ENCODE data around the gene NCAPD3. TPM values are rescaled to one million over a fixed set of nuclear protein-coding genes. Genes with fewer than 3 reads are reported as not detected.
A peak's percentile ranks its signal among the peaks of the same experiment; 100 is the strongest.
"Not testable (repeated sequence)": the region's sequence is repeated elsewhere in the genome, so short reads cannot be mapped to it uniquely, and the experiment has no call there.

Gene NCAPD3
- total RNA-seq, 1 donor from 2014 or later, result 25.4 TPM

DNA sequence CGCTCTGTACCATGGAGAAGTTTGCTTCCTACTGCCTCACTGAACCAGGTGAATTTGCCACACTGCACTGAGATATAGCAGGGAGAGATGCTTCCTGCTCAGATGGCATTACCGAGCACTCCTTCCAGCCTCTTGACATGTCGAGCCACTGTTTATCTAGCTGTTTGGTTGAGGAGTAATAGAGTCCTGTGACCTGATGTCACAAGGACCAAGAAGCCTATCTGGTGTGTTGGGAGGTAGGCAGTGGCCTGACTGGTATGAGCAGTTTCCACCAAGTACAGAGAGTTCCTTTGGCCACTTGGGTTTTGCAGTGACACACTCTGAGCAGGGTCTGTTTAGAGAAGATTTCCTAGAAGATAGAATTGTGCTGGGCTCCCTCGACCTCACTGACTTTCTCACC is 34.8 kb upstream of the NCAPD3 start:
- H3K27ac Mint-ChIP-seq (ENCODE audit: unreplicated experiment), result no peak overlapping the region
- peaks cover 13% of the 10 kb centered on the region for H3K36me3 Mint-ChIP-seq (ENCODE audit: low read depth, unreplicated experiment)
- peaks cover 1% of the 10 kb centered on the region for H3K27me3 Mint-ChIP-seq (ENCODE audit: unreplicated experiment)
- TF ChIP-seq, protein P1, sequence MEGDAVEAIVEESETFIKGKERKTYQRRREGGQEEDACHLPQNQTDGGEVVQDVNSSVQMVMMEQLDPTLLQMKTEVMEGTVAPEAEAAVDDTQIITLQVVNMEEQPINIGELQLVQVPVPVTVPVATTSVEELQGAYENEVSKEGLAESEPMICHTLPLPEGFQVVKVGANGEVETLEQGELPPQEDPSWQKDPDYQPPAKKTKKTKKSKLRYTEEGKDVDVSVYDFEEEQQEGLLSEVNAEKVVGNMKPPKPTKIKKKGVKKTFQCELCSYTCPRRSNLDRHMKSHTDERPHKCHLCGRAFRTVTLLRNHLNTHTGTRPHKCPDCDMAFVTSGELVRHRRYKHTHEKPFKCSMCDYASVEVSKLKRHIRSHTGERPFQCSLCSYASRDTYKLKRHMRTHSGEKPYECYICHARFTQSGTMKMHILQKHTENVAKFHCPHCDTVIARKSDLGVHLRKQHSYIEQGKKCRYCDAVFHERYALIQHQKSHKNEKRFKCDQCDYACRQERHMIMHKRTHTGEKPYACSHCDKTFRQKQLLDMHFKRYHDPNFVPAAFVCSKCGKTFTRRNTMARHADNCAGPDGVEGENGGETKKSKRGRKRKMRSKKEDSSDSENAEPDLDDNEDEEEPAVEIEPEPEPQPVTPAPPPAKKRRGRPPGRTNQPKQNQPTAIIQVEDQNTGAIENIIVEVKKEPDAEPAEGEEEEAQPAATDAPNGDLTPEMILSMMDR (IDR thresholded peaks at IDR 0.05; ENCODE audit: unreplicated experiment), result no peak
- peak overlapping the region; percentile 4 for H3K4me3 Mint-ChIP-seq (ENCODE audit: unreplicated experiment)
- no peaks in the 10 kb centered on the region for H3K9me3 Mint-ChIP-seq (ENCODE audit: unreplicated experiment)
- no peak for DNase-seq (ENCODE audit: low spot score)
- H3K4me1 Mint-ChIP-seq (ENCODE audit: unreplicated experiment), result peaks cover 15% of the 10 kb centered on the region

DNA sequence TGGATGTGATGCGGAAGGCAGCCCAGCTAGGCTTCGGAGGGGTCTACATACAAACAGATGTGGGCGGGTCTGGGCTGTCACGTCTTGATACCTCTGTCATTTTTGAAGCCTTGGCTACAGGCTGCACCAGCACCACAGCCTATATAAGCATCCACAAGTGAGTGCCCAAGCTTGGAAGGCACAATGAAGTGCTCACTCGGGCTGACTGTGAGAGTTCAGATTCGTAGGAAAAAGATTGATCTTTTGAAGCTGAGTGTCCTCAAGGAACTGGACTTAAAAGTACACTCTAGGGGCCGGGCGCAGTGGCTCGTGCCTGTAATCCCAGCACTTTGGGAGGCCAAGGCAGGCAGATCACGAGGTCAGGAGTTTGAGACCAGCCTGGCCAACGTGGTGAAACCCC is 33.3 kb upstream of the NCAPD3 start:
- peaks cover 13% of the 10 kb centered on the region for H3K36me3 Mint-ChIP-seq (ENCODE audit: low read depth, unreplicated experiment)
- DNase-seq (ENCODE audit: low spot score), result no peak
- H3K9me3 Mint-ChIP-seq (ENCODE audit: unreplicated experiment), result no peaks in the 10 kb centered on the region
- peaks cover 5% of the 10 kb centered on the region for H3K27me3 Mint-ChIP-seq (ENCODE audit: unreplicated experiment)
- peaks cover 19% of the 10 kb centered on the region for H3K4me1 Mint-ChIP-seq (ENCODE audit: unreplicated experiment)
- no peak overlapping the region for H3K27ac Mint-ChIP-seq (ENCODE audit: unreplicated experiment)
- no peak overlapping the region for H3K4me3 Mint-ChIP-seq (ENCODE audit: unreplicated experiment)
- TF ChIP-seq, protein P1 (IDR thresholded peaks at IDR 0.05; ENCODE audit: unreplicated experiment), result no peak

DNA sequence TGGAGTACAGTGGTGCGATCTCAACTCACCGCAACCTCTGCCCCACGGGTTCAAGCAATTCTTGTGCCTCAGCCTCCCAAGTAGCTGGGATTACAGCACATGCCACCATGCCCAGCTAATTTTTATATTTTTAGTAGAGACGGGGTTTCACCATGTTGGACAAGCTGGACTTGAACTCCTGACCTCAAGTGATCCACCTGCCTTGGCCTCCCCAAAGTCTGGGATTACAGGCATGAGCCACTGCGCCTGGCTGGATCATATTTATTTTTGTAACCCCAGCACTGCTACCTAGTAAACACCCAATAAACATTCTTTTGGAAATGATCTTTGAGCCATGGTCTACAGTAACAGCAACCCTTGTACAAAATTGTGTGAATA is 31.4 kb upstream of the NCAPD3 start:
- H3K27me3 Mint-ChIP-seq (ENCODE audit: unreplicated experiment); H3K27ac Mint-ChIP-seq (ENCODE audit: unreplicated experiment); DNase-seq (ENCODE audit: low spot score); H3K9me3 Mint-ChIP-seq (ENCODE audit: unreplicated experiment); H3K36me3 Mint-ChIP-seq (ENCODE audit: low read depth, unreplicated experiment); H3K4me3 Mint-ChIP-seq (ENCODE audit: unreplicated experiment): not testable (repeated sequence)
- peaks cover 22% of the 10 kb centered on the region for H3K4me1 Mint-ChIP-seq (ENCODE audit: unreplicated experiment)

DNA sequence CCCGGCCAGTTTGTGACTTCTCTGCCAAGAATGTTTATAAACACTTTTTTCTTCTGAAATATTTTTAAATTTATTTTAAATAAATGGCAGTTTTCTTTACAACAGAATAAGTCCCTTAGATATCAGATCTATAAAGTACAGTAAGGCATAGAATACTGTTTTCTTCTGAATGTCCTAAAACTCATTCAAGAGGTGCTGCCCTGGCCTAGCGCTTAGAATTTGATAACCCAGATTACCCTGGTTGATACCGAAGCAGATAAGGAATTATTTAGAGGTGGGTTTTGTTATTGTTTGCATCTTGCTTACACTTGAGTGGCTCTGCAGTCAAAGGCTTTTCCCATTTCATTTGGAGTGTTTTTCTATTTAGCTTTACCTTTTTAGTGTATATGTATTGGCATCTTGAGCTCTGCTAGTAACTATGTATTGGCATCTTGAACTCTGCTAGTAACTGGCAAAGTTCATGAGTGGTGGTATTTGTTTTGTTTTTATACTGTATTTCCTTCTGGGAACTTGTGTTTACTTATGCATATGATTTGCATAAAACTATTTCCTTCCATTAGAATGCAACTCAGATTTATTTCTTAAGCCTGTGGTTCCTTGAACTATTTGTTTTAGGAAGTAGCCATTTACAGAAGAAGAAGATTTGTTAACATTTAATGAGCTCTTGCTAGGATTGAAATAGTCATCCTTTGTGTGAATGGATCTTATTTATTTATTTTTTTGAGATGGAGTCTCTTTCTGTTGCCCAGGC is 30.8 kb upstream of the NCAPD3 start:
- Mint-ChIP-seq H3K4me1 (ENCODE audit: unreplicated experiment) (peaks cover 22% of the 10 kb centered on the region), H3K27me3 (ENCODE audit: unreplicated experiment) (peaks cover 5% of the 10 kb centered on the region), H3K27ac (ENCODE audit: unreplicated experiment) (no peak overlapping the region), H3K36me3 (ENCODE audit: low read depth, unreplicated experiment) (peaks cover 9% of the 10 kb centered on the region), H3K9me3 (ENCODE audit: unreplicated experiment) (no peaks in the 10 kb centered on the region), H3K4me3 (ENCODE audit: unreplicated experiment) (peak overlapping the region; percentile 94)
- DNase-seq (ENCODE audit: low spot score), result no peak
- TF ChIP-seq, protein P1 (IDR thresholded peaks at IDR 0.05; ENCODE audit: unreplicated experiment), result no peak

DNA sequence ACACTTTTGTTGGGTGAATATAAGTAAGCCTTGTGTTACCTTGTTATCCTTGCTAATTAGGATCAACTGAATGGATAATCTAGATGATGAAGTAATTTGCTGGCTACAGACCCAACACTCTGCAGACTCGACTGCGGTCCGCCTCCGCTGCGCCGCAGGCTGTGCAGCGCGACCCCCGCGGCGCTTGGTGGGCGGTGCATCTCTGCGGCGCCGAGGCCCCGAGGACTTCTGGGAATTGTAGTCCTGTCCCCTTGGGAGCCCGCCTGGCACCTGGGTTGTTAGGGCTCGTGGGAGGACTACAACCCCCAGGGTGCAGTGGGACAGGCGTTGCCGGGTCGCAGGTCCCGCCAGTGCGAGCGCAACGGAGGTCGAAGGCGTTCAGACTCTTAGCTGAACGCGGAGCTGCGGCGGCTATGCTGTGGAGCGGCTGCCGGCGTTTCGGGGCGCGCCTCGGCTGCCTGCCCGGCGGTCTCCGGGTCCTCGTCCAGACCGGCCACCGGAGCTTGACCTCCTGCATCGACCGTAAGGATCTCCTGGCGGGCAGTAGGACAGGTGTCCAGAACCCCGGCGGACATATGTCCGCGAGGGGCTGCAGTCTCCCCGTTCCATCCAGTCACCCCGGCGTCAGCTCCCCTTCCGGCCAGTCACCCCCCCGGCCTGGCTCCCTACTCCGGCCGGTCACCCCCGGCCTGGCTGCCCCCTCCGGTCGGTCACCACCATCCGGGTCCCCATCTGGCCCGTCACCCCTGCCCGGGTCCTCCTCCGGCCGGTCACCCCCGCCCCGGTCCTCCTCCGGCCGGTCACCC is 29.6 kb upstream of the NCAPD3 start, which contains the start of the genes ACAD8 and THYN1:
Gene ACAD8 (plus strand): TSS at position 381 of the 806 bp plus-strand sequence. CDS start 33 bp downstream, at position 414.
Gene THYN1 (minus strand): TSS at position 165 of the 806 bp plus-strand sequence. CDS start 470 bp downstream, outside the sequence.
- Mint-ChIP-seq H3K4me1 (ENCODE audit: unreplicated experiment) (peaks cover 17% of the 10 kb centered on the region), H3K9me3 (ENCODE audit: unreplicated experiment) (no peaks in the 10 kb centered on the region), H3K4me3 (ENCODE audit: unreplicated experiment) (peak within 1 kb of the TSS; percentile 94), H3K27ac (ENCODE audit: unreplicated experiment) (peak within 1 kb of the TSS; percentile 38), H3K36me3 (ENCODE audit: low read depth, unreplicated experiment) (peaks cover 13% of the 10 kb centered on the region), H3K27me3 (ENCODE audit: unreplicated experiment) (peaks cover 3% of the 10 kb centered on the region)
- DNase-seq (ENCODE audit: low spot score), result peak; percentile 93
- TF ChIP-seq, protein P1 (IDR thresholded peaks at IDR 0.05; ENCODE audit: unreplicated experiment), result no peak

Measured in endothelial cell (in vitro differentiated cells).